Lower lobe of right lung (tissue), 2 donors: ENCODE measurements around the gene ZNF830. TPM values are rescaled to one million over a fixed set of nuclear protein-coding genes. Genes with fewer than 3 reads are reported as not detected.
"Not testable (repeated sequence)": the region's sequence is repeated elsewhere in the genome, so short reads cannot be mapped to it uniquely, and the experiment has no call there.

ENCODE experiments used
- ATAC-seq, 2 donors: fragments of 200-7000 bp; cut with Tn5 transposase; one replicate each; pipeline ENCODE4 v1.9.1; 2020 to 2022; ENCODE audit warnings: mild to moderate bottlenecking in 2 of 2, moderate library complexity in 2 of 2
- DNase-seq: peaks from one replicate; pipeline ENCODE4 v3.0.0-alpha.2; 2020
- H3K27ac ChIP-seq: fragments of 200-600 bp; one replicate; pipeline ENCODE4 v1.8.0; 2022
- H3K27me3 ChIP-seq: fragments of 200-600 bp; one replicate; pipeline ENCODE4 v1.8.0; 2022; ENCODE audit warnings: low read depth
- H3K36me3 ChIP-seq: fragments of 200-600 bp; one replicate; pipeline ENCODE4 v1.8.0; 2022; ENCODE audit warnings: mild to moderate bottlenecking
- H3K4me1 ChIP-seq: fragments of 200-600 bp; one replicate; pipeline ENCODE4 v1.8.0; 2022
- H3K4me3 ChIP-seq: fragments of 200-600 bp; one replicate; pipeline ENCODE4 v1.8.0; 2022; ENCODE audit warnings: mild to moderate bottlenecking
- H3K9me3 ChIP-seq: fragments of 200-600 bp; one replicate; pipeline ENCODE4 v1.8.0; 2022
- CTCF ChIP-seq: fragments of 200-600 bp; IDR thresholded peaks from one replicate; pipeline ENCODE4 v1.8.0; 2022; ENCODE audit warnings: antibody characterized with exemption, mild to moderate bottlenecking
- intact Hi-C: fragments of 100-400 bp; cut with DNase I; formaldehyde crosslinking; loops from one replicate; pipeline ENCODE4 v1.11.0; 2022
- total RNA-seq: library from RNA; stranded (reverse); fragmentation: NEBNext Ultra II Directional; extraction: Animal tissue kit (Norgen Biotek cat#: 25700); gene quantifications from one replicate; pipeline ENCODE4 v1.2.1, GENCODE V29; 2021
- donor health status: DM: no; HTN: yes; CAD: no; lungs with severe emphysema.

The ZNF830 gene
- total RNA-seq, 1 donor from 2014 or later, result 17.8 TPM

GRCh38 chr17:34996422-34997285 is 35.3 kb downstream of the ZNF830 start:
- intact Hi-C loops, result no loop called here
- Histone ChIP-seq H3K36me3 (peaks cover 83% of the 10 kb centered on the region), H3K27ac (peak overlapping the region; percentile 20)

GRCh38 chr17:34997355-34997862 is 36.1 kb downstream of the ZNF830 start:
- DNase-seq (no peak), ATAC-seq (peak; percentile 72 to 83)
- Histone ChIP-seq H3K9me3 (no peaks in the 10 kb centered on the region), H3K27me3 (no peaks in the 10 kb centered on the region), H3K4me3 (no peak overlapping the region), H3K4me1 (peaks cover 18% of the 10 kb centered on the region), H3K27ac (peak overlapping the region; percentile 63), H3K36me3 (peaks cover 83% of the 10 kb centered on the region)
- no peak for TF ChIP-seq CTCF
- intact Hi-C loops, result no loop called here

More at GRCh38 chr17:34996422-34997285, 35.3 kb downstream of the ZNF830 start:
- Histone ChIP-seq H3K4me1 (peaks cover 18% of the 10 kb centered on the region), H3K4me3 (no peak overlapping the region), H3K9me3 (no peaks in the 10 kb centered on the region), H3K27me3 (no peaks in the 10 kb centered on the region)
- no peak for ATAC-seq
- DNase-seq, result no peak
- TF ChIP-seq CTCF, result no peak

GRCh38 chr17:34998205-34998604 is 36.9 kb downstream of the ZNF830 start:
- H3K4me1 ChIP-seq, result peaks cover 18% of the 10 kb centered on the region
- TF ChIP-seq CTCF, result peak; percentile 72
- no peaks in the 10 kb centered on the region for H3K9me3 ChIP-seq
- DNase-seq (peak; percentile 72), ATAC-seq (peak; percentile 80 to 87)
- peaks cover 83% of the 10 kb centered on the region for H3K36me3 ChIP-seq
- peak overlapping the region; percentile 63 for H3K27ac ChIP-seq
- no peaks in the 10 kb centered on the region for H3K27me3 ChIP-seq
- intact Hi-C loops, result no loop called here
- no peak overlapping the region for H3K4me3 ChIP-seq

GRCh38 chr17:34999456-34999855 is 38.1 kb downstream of the ZNF830 start:
- Histone ChIP-seq H3K27ac (no peak overlapping the region), H3K27me3 (no peaks in the 10 kb centered on the region), H3K4me3 (no peak overlapping the region), H3K36me3 (peaks cover 83% of the 10 kb centered on the region), H3K9me3 (no peaks in the 10 kb centered on the region), H3K4me1 (peaks cover 18% of the 10 kb centered on the region)
- no peak for ATAC-seq
- DNase-seq, result no peak
- no peak for TF ChIP-seq CTCF
- intact Hi-C loops, result no loop called here

- Histone ChIP-seq H3K36me3 (peaks cover 77% of the 10 kb centered on the region), H3K4me1 (peaks cover 18% of the 10 kb centered on the region)
- H3K27me3 ChIP-seq, ATAC-seq, DNase-seq, H3K4me3 ChIP-seq, H3K9me3 ChIP-seq, intact Hi-C loops, H3K27ac ChIP-seq: not testable (repeated sequence)
Measured at GRCh38 chr17:35000965-35001364, 39.6 kb downstream of the ZNF830 start.

GRCh38 chr17:35001549-35001948 is 40.2 kb downstream of the ZNF830 start:
- DNase-seq, result no peak
- Histone ChIP-seq H3K27me3 (no peaks in the 10 kb centered on the region), H3K27ac (no peak overlapping the region), H3K4me3 (no peak overlapping the region), H3K4me1 (peaks cover 18% of the 10 kb centered on the region), H3K36me3 (peaks cover 74% of the 10 kb centered on the region), H3K9me3 (no peaks in the 10 kb centered on the region)
- no peak for TF ChIP-seq CTCF
- intact Hi-C loops, result no loop called here
- no peak for ATAC-seq
